Measurements from ENCODE around the gene B3GLCT. TPM values are rescaled to one million over a fixed set of nuclear protein-coding genes. Genes with fewer than 3 reads are reported as not detected.

The B3GLCT gene
- total and polyA plus RNA-seq, 10 of the 15 experiments (the other 5 are each of a cell fraction or from before 2014, with no cell fraction given) = 0.07 to 0.89 (median 0.25) TPM

- no peaks in the 10 kb centered on the region; the same call in 1 of the 2 replicates for H3K79me2 ChIP-seq (ENCODE audit: control insufficient read depth, insufficient read depth, low read length)
- H3K27me3 ChIP-seq (replicated peaks in 1 of 2; ENCODE audit: control insufficient read depth in 2 of 2, insufficient read depth in 2 of 2, low read length in 1 of 2) = no peaks in the 10 kb centered on the region
- in situ Hi-C loops (cut with MboI) = loop anchor here (25.0 kb wide), 1 partner anchor 1387 kb away; the partner anchor contains the start of gene N4BP2L2
- no peak overlapping the region for H3K4me3 ChIP-seq
- ChIA-PET POLR2A (interaction anchor here (1.3 kb wide), 1 partner anchor 10 kb away, joined by 5 read pairs; no protein-coding TSS in a partner anchor), RAD21 (ENCODE audit: unreplicated experiment) (interaction anchor here (1.2 to 1.4 kb wide), 2 partner anchors 10 to 13 kb away, joined by 3 read pairs; no protein-coding TSS in a partner anchor), SMC1A (ENCODE audit: uncharacterized antibody, unreplicated experiment) (interaction anchor here (1.0 to 4.2 kb wide), 6 partner anchors 9 to 106 kb away, joined by 3 to 22 read pairs (median 4); no protein-coding TSS in a partner anchor), CTCF (interaction anchor here (1.1 to 4.2 kb wide), 3 partner anchors 10 to 26 kb away, joined by 3 to 21 read pairs (median 4); no protein-coding TSS in a partner anchor)
- no peak overlapping the region for H3K27ac ChIP-seq (ENCODE audit: control insufficient read depth, insufficient read depth)
- no peaks in the 10 kb centered on the region for H3K9me3 ChIP-seq (replicated peaks; ENCODE audit: control insufficient read depth, insufficient read depth, low read length)
- H2AFZ ChIP-seq (ENCODE audit: control insufficient read depth, low read depth, low read length) = no peak overlapping the region
- H3K36me3 ChIP-seq (ENCODE audit: control insufficient read depth in 2 of 2, insufficient read depth in 2 of 2, low read length in 1 of 2) = peaks cover 5 to 35% of the 10 kb centered on the region in 2 experiments
- no TSS peak for BruUV-seq (replicated peaks)
- no peaks in the 10 kb centered on the region for H3K4me1 ChIP-seq (ENCODE audit: control insufficient read depth, insufficient read depth, low read length)
- FAIRE-seq (no peak), DNase-seq (ENCODE audit: low read depth, low spot score) (no peak), ATAC-seq (peak; percentile 29; the same call in 2 of the 3 replicates)
- H4K20me1 ChIP-seq (ENCODE audit: control insufficient read depth, insufficient read depth) = no peaks in the 10 kb centered on the region
- WGBS (ENCODE audit: insufficient coverage, insufficient replicate concordance, low lambda C conversion rate, missing lambda C conversion rate) = 82% methylated on average over 4 of the region's 4 CpGs
- intact Hi-C loops (cut with micrococcal nuclease; ENCODE audit: unreplicated experiment) = loop anchor here (2.0 kb wide), 1 partner anchor 14 kb away; no protein-coding TSS in a partner anchor
- H3K4me2 ChIP-seq (ENCODE audit: control insufficient read depth, insufficient read depth) = no peak overlapping the region
- no peak overlapping the region for H3K9ac ChIP-seq (ENCODE audit: control insufficient read depth, insufficient read depth, low read length)
- TF ChIP-seq TCF12 (IDR thresholded peaks at IDR 0.05; ENCODE audit: low read depth, low read length) (no peak), RFX5 (IDR thresholded peaks at IDR 0.05; ENCODE audit: low read depth, low read length) (no peak), E2F8 (IDR thresholded peaks at IDR 0.05; ENCODE audit: low read depth, partially characterized antibody) (no peak), KLF5 (IDR thresholded peaks at IDR 0.05; ENCODE audit: partially characterized antibody) (no peak), ETV6 (conservative IDR thresholded peaks at IDR 0.05 in 1 of 2, IDR thresholded peaks at IDR 0.05 in 1 of 2; ENCODE audit: borderline replicate concordance in 1 of 2, low read depth in 1 of 2) (no peak), NFYB (IDR thresholded peaks at IDR 0.05; ENCODE audit: insufficient read depth, low read depth, low read length) (no peak), NFXL1 (IDR thresholded peaks at IDR 0.05; ENCODE audit: borderline replicate concordance) (no peak), CEBPB (IDR thresholded peaks at IDR 0.05; ENCODE audit: borderline replicate concordance in 1 of 2, low read depth in 2 of 2, low read length in 2 of 2) (no peak), RAD21 (IDR thresholded peaks at IDR 0.05; ENCODE audit: insufficient read depth, low read depth, low read length) (no peak), ESRRA (IDR thresholded peaks at IDR 0.05; ENCODE audit: low read length) (no peak)
- TF ChIP-seq, protein P1, sequence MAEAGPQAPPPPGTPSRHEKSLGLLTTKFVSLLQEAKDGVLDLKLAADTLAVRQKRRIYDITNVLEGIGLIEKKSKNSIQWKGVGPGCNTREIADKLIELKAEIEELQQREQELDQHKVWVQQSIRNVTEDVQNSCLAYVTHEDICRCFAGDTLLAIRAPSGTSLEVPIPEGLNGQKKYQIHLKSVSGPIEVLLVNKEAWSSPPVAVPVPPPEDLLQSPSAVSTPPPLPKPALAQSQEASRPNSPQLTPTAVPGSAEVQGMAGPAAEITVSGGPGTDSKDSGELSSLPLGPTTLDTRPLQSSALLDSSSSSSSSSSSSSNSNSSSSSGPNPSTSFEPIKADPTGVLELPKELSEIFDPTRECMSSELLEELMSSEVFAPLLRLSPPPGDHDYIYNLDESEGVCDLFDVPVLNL (IDR thresholded peaks at IDR 0.05; ENCODE audit: low read depth, low read length) = no peak
- TF ChIP-seq, protein P2, sequence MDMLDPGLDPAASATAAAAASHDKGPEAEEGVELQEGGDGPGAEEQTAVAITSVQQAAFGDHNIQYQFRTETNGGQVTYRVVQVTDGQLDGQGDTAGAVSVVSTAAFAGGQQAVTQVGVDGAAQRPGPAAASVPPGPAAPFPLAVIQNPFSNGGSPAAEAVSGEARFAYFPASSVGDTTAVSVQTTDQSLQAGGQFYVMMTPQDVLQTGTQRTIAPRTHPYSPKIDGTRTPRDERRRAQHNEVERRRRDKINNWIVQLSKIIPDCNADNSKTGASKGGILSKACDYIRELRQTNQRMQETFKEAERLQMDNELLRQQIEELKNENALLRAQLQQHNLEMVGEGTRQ (IDR thresholded peaks at IDR 0.05; ENCODE audit: borderline replicate concordance, low read depth, low read length) = no peak
- TF ChIP-seq, protein P3, sequence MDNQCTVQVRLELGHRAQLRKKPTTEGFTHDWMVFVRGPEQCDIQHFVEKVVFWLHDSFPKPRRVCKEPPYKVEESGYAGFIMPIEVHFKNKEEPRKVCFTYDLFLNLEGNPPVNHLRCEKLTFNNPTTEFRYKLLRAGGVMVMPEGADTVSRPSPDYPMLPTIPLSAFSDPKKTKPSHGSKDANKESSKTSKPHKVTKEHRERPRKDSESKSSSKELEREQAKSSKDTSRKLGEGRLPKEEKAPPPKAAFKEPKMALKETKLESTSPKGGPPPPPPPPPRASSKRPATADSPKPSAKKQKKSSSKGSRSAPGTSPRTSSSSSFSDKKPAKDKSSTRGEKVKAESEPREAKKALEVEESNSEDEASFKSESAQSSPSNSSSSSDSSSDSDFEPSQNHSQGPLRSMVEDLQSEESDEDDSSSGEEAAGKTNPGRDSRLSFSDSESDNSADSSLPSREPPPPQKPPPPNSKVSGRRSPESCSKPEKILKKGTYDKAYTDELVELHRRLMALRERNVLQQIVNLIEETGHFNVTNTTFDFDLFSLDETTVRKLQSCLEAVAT (IDR thresholded peaks at IDR 0.05) = no peak
- TF ChIP-seq, protein P4, sequence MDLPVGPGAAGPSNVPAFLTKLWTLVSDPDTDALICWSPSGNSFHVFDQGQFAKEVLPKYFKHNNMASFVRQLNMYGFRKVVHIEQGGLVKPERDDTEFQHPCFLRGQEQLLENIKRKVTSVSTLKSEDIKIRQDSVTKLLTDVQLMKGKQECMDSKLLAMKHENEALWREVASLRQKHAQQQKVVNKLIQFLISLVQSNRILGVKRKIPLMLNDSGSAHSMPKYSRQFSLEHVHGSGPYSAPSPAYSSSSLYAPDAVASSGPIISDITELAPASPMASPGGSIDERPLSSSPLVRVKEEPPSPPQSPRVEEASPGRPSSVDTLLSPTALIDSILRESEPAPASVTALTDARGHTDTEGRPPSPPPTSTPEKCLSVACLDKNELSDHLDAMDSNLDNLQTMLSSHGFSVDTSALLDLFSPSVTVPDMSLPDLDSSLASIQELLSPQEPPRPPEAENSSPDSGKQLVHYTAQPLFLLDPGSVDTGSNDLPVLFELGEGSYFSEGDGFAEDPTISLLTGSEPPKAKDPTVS (IDR thresholded peaks at IDR 0.05; ENCODE audit: low read depth, low read length) = no peak
These were observed 49.3 kb upstream of the B3GLCT start for GRCh38 chr13:31150315-31150985.
